Measurements from ENCODE around the gene UBP1. TPM values are rescaled to one million over a fixed set of nuclear protein-coding genes. Genes with fewer than 3 reads are reported as not detected.

The UBP1 gene
- total RNA-seq, 2 experiments from 2014 or later = 72.2 to 74.7 TPM

- ChIA-PET CTCF (interaction anchor here (0.6 to 1.5 kb wide), 2 partner anchors 348 to 382 kb away, joined by 3 to 5 read pairs; no protein-coding TSS in a partner anchor), POLR2A (interaction anchor here (0.7 to 1.7 kb wide), 3 partner anchors 9 to 360 kb away, joined by 3 to 6 read pairs (median 4); partner anchors contain the start of gene PDCD6IP)
Measured at GRCh38 chr3:33438881-33439545, 1.2 kb downstream of the UBP1 start.

- ChIA-PET CTCF (interaction anchor here (0.6 to 1.5 kb wide), 3 partner anchors 8 to 383 kb away, joined by 3 to 5 read pairs (median 3); no protein-coding TSS in a partner anchor), POLR2A (interaction anchor here (0.7 to 1.4 kb wide), 2 partner anchors 350 to 360 kb away, joined by 3 to 4 read pairs; partner anchors contain the start of gene PDCD6IP)
Measured at GRCh38 chr3:33438284-33438668, 1.9 kb downstream of the UBP1 start.

- POLR2A ChIA-PET = interaction anchor here (1.4 kb wide), 1 partner anchor 361 kb away, joined by 4 read pairs; the partner anchor contains the start of gene PDCD6IP
- CTCF ChIA-PET = interaction anchor here (1.1 to 1.5 kb wide), 2 partner anchors 9 to 349 kb away, joined by 3 to 5 read pairs; no protein-coding TSS in a partner anchor
Measured at GRCh38 chr3:33437556-33438283, 2.5 kb downstream of the UBP1 start.

- CTCF ChIA-PET = interaction anchor here (0.6 kb wide), 1 partner anchor 181 kb away, joined by 3 read pairs; no protein-coding TSS in a partner anchor
- POLR2A ChIA-PET = interaction anchor here (0.6 kb wide), 2 partner anchors 388 to 499 kb away, joined by 5 read pairs; no protein-coding TSS in a partner anchor
Measured at GRCh38 chr3:33433843-33434242, 6.4 kb downstream of the UBP1 start.

GRCh38 chr3:33430571-33430970 is 9.6 kb downstream of the UBP1 start:
- POLR2A ChIA-PET = interaction anchor here (1.5 kb wide), 1 partner anchor 10 kb away, joined by 6 read pairs; the partner anchor contains the start of gene UBP1
- CTCF ChIA-PET = no interaction called here

- POLR2A ChIA-PET = interaction anchor here (1.5 kb wide), 1 partner anchor 10 kb away, joined by 6 read pairs; the partner anchor contains the start of gene UBP1
- CTCF ChIA-PET = no interaction called here
Measured at GRCh38 chr3:33430061-33430460, 10.1 kb downstream of the UBP1 start.

GRCh38 chr3:33429306-33429705 is 10.9 kb downstream of the UBP1 start:
- ChIA-PET CTCF (interaction anchor here (0.7 kb wide), 1 partner anchor 14 kb away, joined by 3 read pairs; no protein-coding TSS in a partner anchor), POLR2A (interaction anchor here (1.3 to 1.5 kb wide), 2 partner anchors 11 to 12 kb away, joined by 6 to 9 read pairs; partner anchors contain the start of gene UBP1)

- CTCF ChIA-PET = interaction anchor here (0.7 kb wide), 1 partner anchor 14 kb away, joined by 3 read pairs; no protein-coding TSS in a partner anchor
- POLR2A ChIA-PET = interaction anchor here (0.6 to 1.3 kb wide), 3 partner anchors 12 to 95 kb away, joined by 4 to 9 read pairs (median 5); no protein-coding TSS in a partner anchor
Measured at GRCh38 chr3:33428734-33429133, 11.5 kb downstream of the UBP1 start.

GRCh38 chr3:33426630-33427317 is 13.4 kb downstream of the UBP1 start:
- ChIA-PET CTCF (interaction anchor here (1.0 to 1.1 kb wide), 2 partner anchors 10 to 14 kb away, joined by 3 to 4 read pairs; no protein-coding TSS in a partner anchor), POLR2A (no interaction called here)

- CTCF ChIA-PET = no interaction called here
- POLR2A ChIA-PET = no interaction called here
Measured at GRCh38 chr3:33426068-33426467, 14.1 kb downstream of the UBP1 start.

GRCh38 chr3:33425453-33425852 is 14.8 kb downstream of the UBP1 start:
- ChIA-PET POLR2A (no interaction called here), CTCF (no interaction called here)

GRCh38 chr3:33424606-33425452 is 15.4 kb downstream of the UBP1 start:
- ChIA-PET CTCF (no interaction called here), POLR2A (no interaction called here)

- POLR2A ChIA-PET = no interaction called here
- CTCF ChIA-PET = interaction anchor here (0.7 kb wide), 1 partner anchor 280 kb away, joined by 4 read pairs; no protein-coding TSS in a partner anchor
Measured at GRCh38 chr3:33420966-33421365, 19.2 kb downstream of the UBP1 start.

- ChIA-PET POLR2A (interaction anchor here (0.7 kb wide), 1 partner anchor 890 kb away, joined by 8 read pairs; no protein-coding TSS in a partner anchor), CTCF (no interaction called here)
Measured at GRCh38 chr3:33419948-33420347, 20.3 kb downstream of the UBP1 start.

- ChIA-PET POLR2A (no interaction called here), CTCF (interaction anchor here (0.7 kb wide), 1 partner anchor 10 kb away, joined by 4 read pairs; no protein-coding TSS in a partner anchor)
Measured at GRCh38 chr3:33417066-33417673, 23.0 kb downstream of the UBP1 start.

GRCh38 chr3:33410816-33411215 is 29.4 kb downstream of the UBP1 start:
- CTCF ChIA-PET = interaction anchor here (0.6 kb wide), 1 partner anchor 227 kb away, joined by 3 read pairs; no protein-coding TSS in a partner anchor
- POLR2A ChIA-PET = interaction anchor here (0.6 kb wide), 1 partner anchor 18 kb away, joined by 4 read pairs; no protein-coding TSS in a partner anchor

- POLR2A ChIA-PET = no interaction called here
Measured at GRCh38 chr3:33403756-33404155, 36.4 kb downstream of the UBP1 start.

GRCh38 chr3:33402936-33403335 is 37.3 kb downstream of the UBP1 start:
- ChIA-PET POLR2A (no interaction called here), CTCF (no interaction called here)

More at GRCh38 chr3:33403756-33404155, 36.4 kb downstream of the UBP1 start:
- CTCF ChIA-PET = no interaction called here
